NB4 (cell line): Measurements from ENCODE around the gene SLC26A2.

ENCODE experiments used
- DNase-seq: peaks from one replicate; pipeline ENCODE4 v3.0.0; 2010; ENCODE audit warnings: low read depth
- H3K4me3 ChIP-seq: one replicate; pipeline ENCODE4 v1.5.1; 2011; ENCODE audit warnings: mild to moderate bottlenecking, low read depth, low read length, moderate library complexity
- CTCF ChIP-seq: IDR thresholded peaks from one replicate; pipeline ENCODE4 v1.5.1; 2012; ENCODE audit warnings: low read depth, low read length
- MAX ChIP-seq: IDR thresholded peaks from 2 replicates; pipeline ENCODE4 v1.6.1; 2011; ENCODE audit warnings: low read depth, low read length
- MYC ChIP-seq: IDR thresholded peaks from 2 replicates; pipeline ENCODE4 v1.6.1; 2011; ENCODE audit warnings: low read depth, low read length
- POLR2A ChIP-seq: IDR thresholded peaks from 2 replicates; pipeline ENCODE4 v1.6.1; 2011; ENCODE audit warnings: mild to moderate bottlenecking; ENCODE audit not compliant: insufficient read length; ENCODE audit errors: extremely low read depth

Gene SLC26A2

GRCh38 chr5:149936700-149937091 lies 23.9 kb upstream of the SLC26A2 start:
- no peak overlapping the region for H3K4me3 ChIP-seq
- DNase-seq: no peak
- TF ChIP-seq POLR2A (no peak), CTCF (no peak), MAX (no peak), MYC (no peak)

GRCh38 chr5:149937610-149938009 lies 22.9 kb upstream of the SLC26A2 start:
- H3K4me3 ChIP-seq: no peak overlapping the region
- TF ChIP-seq MAX: no peak
- no peak for TF ChIP-seq MYC
- no peak for TF ChIP-seq CTCF
- TF ChIP-seq POLR2A: no peak
- DNase-seq: no peak

- no peak overlapping the region for H3K4me3 ChIP-seq
Observed at GRCh38 chr5:149938279-149938678, 22.3 kb upstream of the SLC26A2 start.

DNA sequence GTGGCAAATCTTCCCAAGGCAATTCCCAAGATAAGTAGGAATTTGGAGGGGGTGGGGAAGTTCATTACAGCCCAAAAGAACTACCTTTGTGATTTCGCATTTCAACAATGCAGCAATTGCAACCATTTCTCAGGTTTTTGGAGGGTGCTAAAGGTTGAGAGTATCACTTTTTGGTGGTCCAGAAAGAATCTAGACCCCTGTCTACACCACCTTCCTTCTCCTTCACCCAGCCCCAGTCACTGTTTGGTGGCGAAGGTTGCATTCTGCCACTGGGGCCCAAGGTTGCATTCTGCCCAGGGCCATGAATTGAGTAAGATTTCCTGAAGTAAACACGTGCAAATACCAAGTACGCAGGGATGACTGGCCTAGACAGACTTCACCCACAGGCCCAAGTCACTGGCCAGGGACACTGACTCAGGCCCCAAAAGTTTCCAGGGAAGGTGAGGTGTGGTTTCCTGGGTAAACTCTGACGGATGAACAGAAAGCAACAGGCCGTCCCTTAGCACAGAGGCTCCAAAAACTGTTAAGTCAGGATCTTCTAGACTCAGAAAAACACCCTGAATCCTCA lies 21.7 kb upstream of the SLC26A2 start:
- DNase-seq: peak; percentile 88
- TF ChIP-seq POLR2A: no peak
- TF ChIP-seq MYC: peak; percentile 89
- peak; percentile 90 for TF ChIP-seq MAX
- TF ChIP-seq CTCF: no peak
- H3K4me3 ChIP-seq: no peak overlapping the region

More at GRCh38 chr5:149938279-149938678, 22.3 kb upstream of the SLC26A2 start:
- peak; percentile 52 for DNase-seq
- TF ChIP-seq MAX (no peak), MYC (no peak), CTCF (no peak), POLR2A (no peak)

- H3K4me3 ChIP-seq: peak overlapping the region; percentile 27
- TF ChIP-seq MYC (no peak; the same call in 1 of the 2 replicates), POLR2A (no peak), CTCF (no peak)
- peak; percentile 66 for DNase-seq
Observed at GRCh38 chr5:149939546-149939945, 21.0 kb upstream of the SLC26A2 start.

GRCh38 chr5:149940077-149940574 lies 20.4 kb upstream of the SLC26A2 start:
- peak overlapping the region; percentile 29 for H3K4me3 ChIP-seq
- peak; percentile 94 for DNase-seq
- TF ChIP-seq POLR2A: peak; percentile 66
- peak; percentile 41; the same call in 1 of the 2 replicates for TF ChIP-seq MYC
- TF ChIP-seq MAX: no peak
